CD4-positive, alpha-beta T cell treated with Interleukin-15 for 4 hours (primary cell): ENCODE measurements around the gene HLA-DOA.

Experiments
- DNase-seq: peaks from one replicate; pipeline ENCODE4 v3.0.0-alpha.2; 2020; ENCODE audit warnings: low spot score

Gene HLA-DOA

DNA sequence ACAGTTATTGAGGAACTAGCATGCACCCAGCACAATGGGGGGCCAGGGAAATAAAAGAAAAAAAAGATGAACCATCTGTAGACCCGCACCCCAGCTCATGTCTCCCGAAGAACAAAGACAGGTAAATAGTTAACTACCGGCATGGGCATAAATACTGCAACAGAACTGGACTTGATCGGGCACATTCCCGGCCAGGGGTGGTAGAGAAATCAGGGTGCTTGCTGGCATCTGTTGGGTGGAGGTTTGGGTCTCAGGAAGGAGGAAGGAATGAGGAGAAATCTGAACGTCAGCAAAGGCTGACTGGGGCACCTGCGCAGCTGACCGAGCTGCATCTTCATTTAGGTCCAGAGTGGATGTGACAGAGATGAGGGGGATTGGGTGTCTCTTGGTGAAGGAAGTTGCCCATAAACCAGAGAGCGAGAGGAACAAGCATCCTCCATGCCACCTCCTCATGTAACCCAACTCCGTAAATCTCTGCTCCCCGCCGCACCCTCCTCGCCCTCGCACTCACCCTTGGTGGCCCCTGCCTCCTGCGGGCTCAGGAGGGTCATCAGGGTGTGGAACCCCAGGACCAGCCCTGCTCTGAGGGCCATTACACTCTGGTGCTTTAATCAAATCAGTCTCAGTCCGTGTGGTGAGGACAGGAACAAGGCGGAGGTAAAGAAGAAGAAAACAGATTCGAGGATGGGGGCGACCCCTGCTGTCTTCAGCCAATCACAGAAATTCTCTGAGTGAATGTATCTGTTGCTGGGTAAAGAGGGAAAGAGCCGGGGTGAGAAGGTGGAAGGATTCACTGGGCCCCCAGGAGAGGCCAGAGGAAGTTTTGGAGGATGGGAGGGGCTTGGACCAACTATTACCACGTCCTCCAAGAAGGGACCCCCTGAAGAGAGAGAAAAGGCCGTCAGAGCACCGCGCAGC lies at the start of gene HLA-DOA:
Gene HLA-DOA, minus strand, starts transcription at position 648 of the 918 bp plus-strand sequence.
- DNase-seq: peak; percentile 50

DNA sequence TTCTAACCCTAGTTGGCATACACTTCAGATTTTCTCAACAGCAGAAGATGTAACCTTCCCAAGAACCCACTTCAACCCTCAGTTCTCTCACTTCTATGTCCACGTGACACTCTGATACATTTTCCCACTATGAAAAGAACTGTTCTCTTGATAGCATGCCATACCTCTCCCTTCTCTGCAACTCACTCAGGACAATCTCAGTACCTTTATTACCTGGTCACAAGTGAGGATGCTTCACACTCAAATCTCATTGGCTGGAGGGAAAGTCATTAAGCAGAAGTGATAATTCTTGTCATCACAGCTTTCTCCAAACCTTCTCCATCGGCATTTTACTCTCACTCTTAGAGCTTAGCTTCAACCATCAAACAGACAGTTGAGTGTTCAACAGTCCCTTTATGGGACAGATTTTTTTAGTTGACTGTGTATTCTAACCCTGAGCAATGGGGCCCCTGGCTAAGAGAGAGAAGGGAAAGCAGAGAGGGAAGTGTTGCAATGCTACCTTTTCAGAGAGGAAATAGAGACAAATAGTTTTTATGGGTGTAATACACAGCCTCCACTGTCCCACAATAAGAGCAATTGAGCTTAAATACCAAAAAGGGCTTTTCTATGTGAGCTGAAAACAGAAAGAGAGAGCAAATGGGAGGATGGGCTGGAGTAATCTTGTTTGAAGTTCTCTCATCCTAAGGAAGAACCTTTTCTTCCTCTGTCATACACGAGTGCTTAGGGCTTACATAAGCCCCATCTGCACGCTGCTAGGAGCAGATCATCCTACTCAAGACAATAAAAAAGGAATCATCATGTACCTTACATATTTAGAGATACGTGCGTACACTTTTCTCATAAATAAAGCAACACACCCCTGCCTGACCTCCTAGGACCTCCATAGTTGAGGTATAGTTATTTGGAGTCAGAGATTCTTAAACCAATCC lies 48.1 kb upstream of the HLA-DOA start:
- DNase-seq: no peak

DNA sequence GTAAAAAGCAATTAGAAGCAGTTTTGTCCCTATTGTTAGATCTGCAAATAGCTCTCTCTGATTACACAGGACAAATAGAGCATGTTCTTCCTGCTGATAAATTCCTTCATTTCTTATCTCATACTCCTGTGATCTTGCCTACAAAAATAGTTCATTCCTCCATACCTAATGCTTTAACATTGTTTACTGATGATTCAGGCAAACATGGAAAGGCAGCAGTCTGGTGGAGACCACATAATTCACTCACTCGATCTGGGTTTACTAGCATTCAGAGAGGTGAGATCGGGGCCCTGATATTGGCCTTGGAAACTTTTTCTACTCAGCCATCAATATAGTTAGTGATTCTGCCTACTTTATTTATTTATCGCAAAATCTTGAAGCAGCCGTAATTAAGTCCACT lies 43.8 kb upstream of the HLA-DOA start:
- DNase-seq: no peak

DNA sequence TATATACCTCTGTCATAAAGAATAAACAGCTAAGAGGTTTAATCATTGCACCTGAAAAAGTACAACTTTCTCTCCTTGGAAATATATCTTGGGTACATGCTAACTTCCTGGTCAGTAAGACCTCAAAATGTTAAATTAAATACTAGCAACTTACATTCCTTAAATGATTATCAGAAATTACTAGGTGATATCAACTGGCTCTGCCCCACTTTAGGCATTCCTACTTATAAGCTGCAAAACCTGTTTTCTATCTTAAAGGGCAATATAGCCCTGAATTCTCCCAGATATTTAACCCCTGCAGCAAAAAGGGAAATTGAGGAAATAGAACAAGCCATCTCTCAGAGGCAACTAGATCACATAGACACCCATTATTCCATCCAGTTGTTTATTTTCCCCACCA lies 43.2 kb upstream of the HLA-DOA start:
- DNase-seq: no peak

DNA sequence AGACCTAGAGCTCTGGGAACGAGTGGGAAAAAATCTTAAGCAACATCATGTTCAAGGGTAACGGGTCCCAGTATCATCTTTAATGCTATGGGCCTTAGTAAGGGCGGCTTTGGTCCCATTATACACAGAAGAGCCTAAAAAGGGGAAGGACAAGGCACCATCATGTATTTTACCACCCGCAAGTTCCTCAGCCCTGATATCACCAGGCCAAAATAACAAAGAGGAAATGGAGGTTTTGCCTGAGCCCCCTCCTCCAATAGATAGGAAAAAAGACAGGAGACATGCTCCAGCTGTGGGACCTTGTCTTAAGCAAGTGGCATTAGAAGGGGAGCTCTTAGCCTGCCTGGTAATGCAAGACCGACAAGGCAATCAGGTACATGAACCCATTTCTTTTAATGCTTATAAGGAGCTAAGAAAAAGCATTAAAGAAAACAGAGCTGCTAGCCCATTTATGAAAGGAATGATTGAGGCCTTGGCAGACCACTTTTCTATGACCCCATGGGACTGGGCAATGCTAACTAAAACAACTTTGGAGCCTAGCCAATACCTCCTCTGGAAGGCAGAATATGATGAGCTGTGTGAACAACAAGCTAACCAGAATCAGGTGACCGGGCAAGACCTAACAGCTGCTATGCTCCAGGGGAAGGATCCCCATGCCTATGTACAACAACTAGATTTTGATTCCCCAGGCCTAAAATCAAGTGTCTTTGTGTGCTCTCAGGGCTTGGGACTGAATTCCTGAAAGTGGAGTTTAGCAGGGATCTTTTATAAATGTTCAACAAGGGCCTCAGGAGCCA lies 40.8 kb upstream of the HLA-DOA start:
- no peak for DNase-seq

DNA sequence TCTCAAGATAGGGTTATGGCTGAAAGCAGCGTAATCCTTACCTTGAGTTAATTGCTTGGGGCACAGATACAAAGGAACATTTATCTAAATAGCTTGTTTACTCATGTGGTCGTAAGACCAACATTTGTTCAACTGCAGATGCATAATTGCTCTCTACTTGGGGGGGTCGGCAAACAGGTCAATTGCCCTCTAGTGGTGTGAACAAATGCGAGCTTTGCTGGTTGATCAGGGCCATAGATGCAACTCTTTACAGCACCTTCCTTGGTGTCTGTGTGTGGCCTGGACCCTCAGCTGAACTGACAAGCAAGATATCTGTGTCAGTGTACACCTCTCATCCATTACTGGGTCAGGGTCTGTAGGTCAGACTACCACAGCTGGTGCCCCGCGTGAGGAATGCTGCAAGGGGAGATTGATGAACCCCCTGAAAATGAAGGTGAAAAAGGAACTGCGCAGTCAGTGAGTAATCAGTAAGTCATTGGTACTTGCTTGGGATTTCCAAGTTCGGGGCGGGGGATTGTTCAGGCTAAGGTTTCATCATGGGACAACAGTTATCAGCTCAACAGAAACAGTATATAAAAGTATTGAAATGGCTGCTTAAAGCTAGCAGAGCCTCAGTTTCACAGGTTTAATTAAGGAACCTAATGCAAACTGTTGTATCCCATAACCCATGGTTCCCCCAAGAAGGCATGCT lies 40.1 kb upstream of the HLA-DOA start:
- DNase-seq: no peak

DNA sequence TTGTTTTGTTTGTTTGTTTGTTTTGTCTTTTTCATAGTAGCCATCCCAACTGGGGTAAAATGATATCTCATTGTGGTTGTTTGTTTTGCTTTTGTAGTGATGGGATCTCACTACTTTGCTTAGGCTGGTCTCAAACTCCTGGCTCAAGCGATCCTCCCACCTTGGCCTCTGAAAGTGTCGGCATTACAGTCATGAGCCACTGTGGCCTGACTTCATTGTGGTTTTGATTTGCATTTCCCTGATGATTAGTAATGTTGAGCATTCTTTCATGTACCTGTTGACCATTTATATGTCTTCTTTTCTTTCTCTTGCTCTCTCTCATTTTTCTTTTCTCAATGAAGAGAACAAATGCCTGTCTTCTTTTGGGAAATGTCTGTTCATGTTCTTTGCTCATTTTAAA lies 30.8 kb upstream of the HLA-DOA start:
- no peak for DNase-seq

DNA sequence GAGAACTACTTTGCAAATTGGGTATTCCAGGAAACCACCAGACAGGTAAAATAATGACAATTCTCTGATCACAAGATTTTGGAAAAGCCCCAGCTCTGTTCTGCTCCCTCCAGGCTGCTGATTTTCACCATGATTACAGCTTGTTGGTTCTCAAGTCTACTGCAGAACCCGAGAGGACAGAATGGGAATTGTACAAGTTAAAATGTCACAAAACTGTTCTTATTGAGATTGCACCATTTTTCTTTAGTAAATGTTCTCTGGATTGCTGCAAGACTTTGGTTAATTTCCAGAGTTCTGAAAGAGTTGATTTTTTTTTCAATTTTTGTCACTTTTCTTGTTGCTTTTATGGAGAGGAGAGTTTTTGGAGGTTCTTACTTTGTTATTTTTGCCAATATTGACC lies 27.1 kb upstream of the HLA-DOA start:
- no peak for DNase-seq

DNA sequence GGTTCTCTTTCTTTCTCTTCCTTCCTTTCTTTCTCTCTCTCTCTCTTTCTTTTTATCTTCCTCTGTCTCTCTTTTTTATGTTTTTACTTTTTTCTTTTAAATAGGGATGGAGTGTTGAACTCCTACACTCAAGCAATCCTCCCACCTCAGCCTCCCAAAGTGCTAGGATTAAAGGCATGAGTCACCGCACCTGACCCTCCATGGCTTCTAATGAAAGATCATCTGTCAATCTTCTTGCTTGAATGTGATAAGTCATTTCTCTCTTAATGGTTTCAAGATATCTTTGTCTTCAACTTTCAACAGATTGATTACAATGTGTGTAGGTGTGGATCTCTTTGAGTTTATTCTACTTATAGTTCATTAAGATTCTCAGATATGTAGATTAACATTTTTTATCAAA lies 25.2 kb upstream of the HLA-DOA start:
- DNase-seq: no peak

DNA sequence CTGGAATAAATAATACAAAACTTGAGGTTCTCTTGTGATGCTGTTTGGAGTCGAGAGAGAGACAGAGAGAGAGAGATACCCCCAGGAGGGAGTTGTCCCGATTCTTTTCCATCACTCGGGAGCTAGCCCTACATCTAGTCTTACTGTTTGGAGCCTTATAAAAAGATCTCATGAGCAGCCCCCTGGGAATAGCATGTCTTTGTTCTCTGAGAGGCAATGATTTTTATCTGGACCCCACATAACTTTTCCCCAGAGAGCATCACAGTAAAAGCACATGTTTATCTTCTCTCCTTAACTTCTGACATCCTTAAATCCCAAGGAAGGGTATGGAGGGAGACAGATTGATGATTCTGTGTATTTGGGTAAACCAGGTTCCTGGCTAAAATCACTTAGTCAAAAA lies 20.9 kb upstream of the HLA-DOA start:
- DNase-seq: no peak

DNA sequence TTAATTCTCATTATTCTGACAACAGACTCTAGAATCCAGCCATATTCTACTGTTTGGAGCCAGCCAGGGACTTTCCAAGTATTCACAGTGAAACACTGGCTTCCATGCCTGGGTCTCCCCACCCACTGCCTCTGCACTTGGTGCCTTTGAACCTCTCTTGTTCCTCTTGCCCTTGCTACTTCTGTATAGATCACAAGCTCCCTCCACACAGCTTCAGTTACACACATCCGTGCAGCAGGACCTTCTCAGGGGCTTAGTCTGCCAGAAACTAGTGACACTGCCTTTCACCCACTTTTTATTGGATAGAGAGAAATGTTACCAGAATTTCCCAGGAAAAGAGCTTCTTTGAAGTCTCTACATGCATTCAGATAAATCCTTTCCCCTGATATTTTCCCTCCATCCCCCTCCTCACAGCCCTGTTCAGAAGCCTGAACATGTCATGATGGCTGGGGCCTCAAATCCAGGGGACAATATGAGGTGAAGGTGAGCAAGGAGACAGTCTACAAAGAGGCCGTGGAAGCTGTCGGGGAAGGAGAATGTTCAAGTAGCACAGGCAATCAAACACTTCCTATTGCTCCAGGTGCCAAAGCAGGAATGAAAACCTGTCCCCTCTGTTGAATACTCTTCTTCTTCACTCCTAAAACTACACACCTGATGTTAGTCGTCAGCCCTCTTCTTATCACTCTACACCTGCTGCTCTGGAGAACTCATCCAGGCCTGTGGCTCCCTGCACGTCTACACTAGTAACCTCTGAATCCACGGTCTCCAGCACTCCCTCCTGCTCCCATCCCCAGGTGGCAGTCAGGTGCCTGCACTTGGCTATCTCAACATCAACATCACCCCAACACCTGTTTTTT lies 20.2 kb upstream of the HLA-DOA start:
- peak; percentile 33 for DNase-seq

DNA sequence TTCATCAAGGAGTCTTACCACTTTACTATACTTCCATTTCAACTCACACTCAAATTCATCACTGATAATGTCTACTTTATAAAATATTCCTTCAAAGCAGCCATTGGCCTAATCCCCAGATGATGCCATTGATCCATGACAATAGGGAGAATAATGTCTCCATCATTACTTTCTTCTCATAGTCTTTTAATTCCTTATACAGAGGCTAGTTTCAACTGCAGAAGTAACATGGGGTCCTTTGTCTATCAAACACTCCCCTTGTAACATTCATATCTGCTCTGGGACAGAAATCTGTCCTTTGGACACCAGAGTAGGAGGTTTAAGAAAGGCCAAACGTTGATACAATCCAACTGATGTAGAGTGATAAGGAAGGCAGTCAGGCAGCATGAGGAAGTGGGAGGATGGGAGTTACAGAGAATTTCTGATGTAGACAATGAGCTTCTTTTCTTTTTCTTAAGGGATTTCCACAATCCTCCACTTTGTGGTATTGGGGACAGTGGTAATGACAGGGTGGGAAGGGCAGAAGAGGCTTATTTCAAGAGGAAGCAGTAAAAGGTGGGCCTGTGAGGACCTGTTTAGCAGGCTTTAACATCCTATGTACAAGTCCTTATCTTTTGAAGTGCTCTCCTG lies 18.9 kb upstream of the HLA-DOA start:
- no peak for DNase-seq

DNA sequence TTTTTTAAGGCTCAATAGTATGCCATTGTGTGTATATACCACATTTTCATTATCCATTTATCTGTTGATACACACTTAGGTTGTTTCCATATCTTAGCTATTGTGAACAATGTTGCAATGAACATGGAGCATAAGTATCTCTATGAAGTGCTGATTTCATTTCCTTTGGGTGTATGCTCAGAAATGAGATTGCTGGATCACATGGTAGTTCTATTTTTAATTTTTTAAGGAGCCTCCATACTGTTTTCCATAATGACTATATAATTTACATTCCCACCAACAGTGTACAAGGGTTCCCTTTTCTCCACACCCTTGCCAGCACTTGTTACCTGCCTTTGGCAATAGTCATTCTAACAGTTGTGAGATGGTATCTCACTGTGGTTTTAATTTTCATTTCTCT lies 15.1 kb upstream of the HLA-DOA start:
- DNase-seq: no peak

DNA sequence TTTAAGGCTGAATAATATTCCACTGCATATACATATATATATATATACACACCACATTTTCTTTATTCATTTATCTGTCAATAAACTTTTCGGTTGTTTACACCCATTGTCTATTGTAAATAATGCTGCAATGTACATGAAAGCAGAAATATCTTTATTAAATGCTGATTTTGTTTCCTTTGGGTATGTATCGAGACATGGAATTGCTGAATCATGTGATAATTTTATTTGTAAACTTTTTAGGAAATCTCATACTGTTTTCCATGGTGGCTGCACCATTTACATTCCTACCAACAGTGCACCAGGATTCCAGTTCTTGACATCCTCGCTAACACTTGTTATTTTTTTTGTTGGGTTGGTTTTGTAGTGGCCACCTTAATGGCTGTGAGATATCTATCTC lies 14.1 kb upstream of the HLA-DOA start:
- no peak for DNase-seq

DNA sequence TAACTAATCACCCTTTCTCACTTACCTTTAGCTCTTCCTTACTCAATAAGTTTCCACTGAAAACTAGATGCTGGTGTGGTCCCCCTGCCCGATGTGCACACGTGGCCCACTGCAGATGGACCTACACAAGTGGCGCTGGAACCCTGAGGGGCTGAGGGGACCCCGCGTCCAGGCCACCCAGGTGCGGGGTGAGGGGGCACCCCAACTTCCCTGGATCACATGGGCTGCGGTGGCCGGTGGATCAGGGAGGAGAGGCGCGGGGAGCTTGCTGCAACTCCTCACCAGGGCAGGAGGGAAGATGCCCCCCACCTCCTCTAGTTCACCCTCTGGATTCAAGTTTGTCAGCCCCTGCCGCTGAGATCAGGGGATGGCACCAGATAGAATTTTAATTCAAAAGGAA lies 12.5 kb upstream of the HLA-DOA start:
- no peak for DNase-seq

DNA sequence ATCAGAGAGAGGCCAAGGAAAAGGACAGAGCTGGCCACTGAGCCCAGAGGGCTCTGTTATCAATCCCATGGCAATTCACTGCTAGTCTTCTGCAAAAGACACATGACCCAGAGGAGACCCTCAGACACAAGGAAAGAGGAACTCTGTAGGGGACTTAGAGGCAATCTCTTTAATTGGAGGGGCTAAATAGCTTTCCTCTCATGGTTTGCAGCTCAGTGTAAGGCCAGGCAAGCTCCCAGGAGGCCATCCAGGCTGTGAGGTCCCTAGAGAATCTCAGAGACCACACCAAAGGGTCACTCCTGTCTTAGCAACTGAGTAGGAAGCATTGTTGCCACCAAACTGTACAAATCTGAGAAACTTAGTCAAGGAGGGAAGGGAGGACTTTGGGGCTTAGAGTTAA lies 10.0 kb upstream of the HLA-DOA start:
- DNase-seq: no peak

DNA sequence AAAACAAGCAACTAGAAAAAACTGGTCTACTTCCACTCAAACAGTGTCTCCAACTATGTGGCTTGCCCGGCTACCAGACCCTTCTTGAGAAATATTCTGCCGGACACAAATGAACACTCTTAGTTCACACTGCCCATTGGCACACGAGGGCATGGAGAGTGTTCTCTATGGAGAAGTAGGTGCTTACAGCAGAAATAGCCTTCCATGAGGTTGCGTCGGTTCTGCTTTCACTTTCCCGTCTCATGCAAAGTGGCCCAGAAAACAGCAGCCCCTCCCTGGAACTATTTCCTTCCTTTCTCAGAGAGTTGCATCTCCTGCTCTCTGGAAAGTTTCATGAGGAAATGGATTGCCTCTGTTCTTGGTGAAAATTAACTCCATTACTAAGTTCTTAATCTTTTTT lies 9.5 kb upstream of the HLA-DOA start:
- DNase-seq: peak; percentile 34

DNA sequence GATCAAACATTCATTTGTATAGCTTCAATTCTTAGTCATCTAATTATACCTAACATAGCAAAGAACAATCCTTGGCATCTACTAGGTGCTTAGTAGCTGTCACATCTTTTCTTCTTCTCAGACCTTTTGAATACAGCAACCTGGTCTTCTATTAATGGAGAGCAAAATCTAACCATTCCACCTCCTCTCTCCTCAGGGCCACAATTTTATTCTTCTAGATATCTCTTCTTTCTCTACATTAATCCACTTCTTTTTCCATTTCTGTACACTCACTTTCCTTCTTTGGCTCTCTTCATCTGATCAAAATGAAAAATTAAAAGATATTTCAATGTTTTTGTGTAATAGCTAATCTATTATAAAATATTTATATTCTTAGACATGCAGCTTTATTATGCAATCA lies 9.0 kb upstream of the HLA-DOA start:
- no peak for DNase-seq

DNA sequence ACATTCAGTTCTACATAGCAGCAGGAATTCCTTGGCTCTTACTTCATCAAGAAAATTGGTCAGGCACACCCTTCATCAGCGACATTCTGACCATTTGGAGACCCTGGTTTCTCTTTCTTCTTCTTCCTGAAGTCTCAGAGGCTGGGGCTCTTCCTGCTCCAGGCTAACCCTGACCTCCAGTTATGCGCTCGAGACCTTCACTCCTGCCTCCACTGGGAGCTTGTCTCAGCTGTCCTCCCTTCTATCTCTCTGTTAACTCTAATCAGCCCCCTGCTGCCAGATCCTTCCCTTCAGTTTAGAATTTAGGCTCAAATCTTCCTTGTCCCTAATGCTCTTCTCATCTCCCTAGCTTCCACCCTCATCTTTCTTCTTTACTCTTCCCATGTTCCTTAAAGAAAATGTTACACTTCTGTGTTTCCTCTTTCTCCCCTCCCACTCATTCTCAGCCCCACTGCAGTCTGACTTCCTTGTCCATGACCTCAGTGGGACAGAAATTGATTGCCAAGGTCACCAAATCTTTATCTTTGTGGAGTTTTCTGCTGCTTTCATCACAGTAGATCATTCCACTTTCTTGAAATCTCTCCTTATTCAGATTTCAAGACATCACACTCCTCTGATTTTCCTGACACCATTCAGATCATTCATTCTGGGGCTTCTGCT lies 8.4 kb upstream of the HLA-DOA start:
- no peak for DNase-seq

DNA sequence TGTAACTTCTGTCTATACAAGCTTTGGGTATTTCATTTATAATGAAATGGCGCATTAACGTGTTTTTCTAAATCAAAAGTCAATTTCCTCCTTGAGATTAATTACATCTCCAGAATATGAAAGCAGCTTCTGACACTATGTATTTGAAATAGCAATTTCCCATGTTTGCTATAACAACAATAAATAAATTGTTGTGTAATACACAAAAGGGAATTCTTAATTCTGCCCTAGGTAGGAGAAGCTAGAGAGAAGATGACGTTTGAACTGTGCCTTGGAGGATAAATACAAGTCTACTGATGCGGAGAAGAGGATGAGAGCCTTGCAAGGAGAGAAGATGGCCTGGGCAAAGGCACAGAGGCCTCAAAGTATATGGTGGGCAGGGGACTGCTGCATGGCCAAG lies 7.6 kb upstream of the HLA-DOA start:
- no peak for DNase-seq
